ENCODE data around the gene ANKK1.

The ANKK1 gene

DNA sequence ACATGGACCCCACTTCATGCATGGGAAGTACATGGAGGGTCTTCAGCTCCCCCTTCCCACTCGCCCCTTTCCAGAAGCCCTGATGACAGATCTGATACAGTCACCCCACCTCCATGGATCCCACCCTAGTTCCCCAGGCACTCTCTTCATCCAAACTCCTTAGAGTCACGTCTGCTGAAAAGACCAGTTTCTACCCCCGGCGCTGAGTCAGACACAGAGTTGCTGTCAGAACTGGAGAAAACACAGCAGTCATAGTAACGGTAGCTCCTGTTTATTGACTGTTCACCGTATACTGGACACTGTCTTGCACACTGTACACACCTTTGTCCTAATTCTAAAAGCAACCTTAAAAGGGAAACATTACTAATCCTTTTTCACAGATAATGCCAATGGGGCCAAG is 58.5 kb downstream of the ANKK1 start:
- H3K36me3 Mint-ChIP-seq (ENCODE audit: low read depth): no peaks in the 10 kb centered on the region
- H3K9me3 Mint-ChIP-seq: no peaks in the 10 kb centered on the region
- no peaks in the 10 kb centered on the region for H3K27me3 Mint-ChIP-seq (ENCODE audit: low read depth)
- H3K4me3 Mint-ChIP-seq: no peak overlapping the region
- peaks cover 9% of the 10 kb centered on the region for H3K4me1 Mint-ChIP-seq (ENCODE audit: low read depth)
- peak overlapping the region; percentile 63 for H3K27ac Mint-ChIP-seq

DNA sequence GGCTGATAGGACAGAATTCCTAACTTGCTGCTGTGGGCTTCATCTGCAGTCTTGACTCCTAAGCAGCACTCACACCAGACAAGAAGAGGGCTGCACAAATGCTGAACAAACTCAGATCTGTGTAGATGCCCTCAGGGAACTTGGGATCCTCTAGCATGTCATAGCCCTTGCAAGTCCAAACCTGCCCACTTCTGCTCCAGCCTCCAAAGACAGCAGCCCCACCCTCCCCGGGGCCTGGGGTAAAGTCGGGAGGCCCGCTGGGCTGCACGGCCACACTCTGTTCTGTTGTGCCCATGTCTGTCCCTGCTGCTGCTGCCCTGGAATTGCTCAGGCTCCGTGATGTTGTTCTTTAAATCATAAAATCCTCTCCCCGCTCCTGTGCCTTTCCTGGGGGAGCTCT is 59.4 kb downstream of the ANKK1 start:
- Mint-ChIP-seq H3K27ac (no peak overlapping the region), H3K27me3 (ENCODE audit: low read depth) (no peaks in the 10 kb centered on the region), H3K4me3 (no peak overlapping the region), H3K9me3 (no peaks in the 10 kb centered on the region), H3K4me1 (ENCODE audit: low read depth) (peaks cover 9% of the 10 kb centered on the region), H3K36me3 (ENCODE audit: low read depth) (no peaks in the 10 kb centered on the region)

DNA sequence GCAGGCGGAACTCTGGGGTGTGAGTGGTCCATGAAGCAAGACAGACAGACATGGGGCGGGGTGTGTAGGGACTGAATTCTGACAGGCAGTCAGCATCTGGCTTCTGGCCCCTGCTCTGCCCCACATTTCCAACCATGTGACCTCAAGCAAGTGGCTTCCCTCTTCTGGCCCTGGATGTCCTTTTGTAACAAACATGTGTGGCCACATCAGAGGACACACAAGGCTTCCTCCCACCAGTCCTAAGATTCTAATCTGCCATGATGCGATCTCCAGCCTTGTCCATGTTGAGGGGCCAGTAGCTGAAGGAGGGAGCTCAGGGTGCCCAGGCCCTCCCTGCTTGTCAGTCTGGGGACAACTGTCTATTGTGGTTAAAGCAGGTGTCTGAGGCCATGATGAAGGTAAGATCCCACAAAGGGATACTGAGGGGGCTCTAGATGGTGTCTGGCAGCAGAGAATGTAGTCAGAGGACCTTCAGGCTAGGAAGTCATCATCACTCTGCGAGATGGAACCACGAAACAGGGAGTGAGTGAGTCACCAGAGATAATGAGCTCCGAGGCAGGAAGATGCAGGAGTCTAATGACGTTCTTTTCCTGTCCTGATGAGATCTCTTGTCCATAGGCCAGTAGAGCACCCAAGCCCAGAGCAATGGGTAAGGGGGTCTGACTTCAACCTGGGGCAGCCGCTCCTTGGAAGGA is 60.2 kb downstream of the ANKK1 start:
- no peaks in the 10 kb centered on the region for H3K9me3 Mint-ChIP-seq
- no peak overlapping the region for H3K4me3 Mint-ChIP-seq
- no peaks in the 10 kb centered on the region for H3K36me3 Mint-ChIP-seq (ENCODE audit: low read depth)
- H3K4me1 Mint-ChIP-seq (ENCODE audit: low read depth): peaks cover 9% of the 10 kb centered on the region
- peak overlapping the region; percentile 49 for H3K27ac Mint-ChIP-seq
- H3K27me3 Mint-ChIP-seq (ENCODE audit: low read depth): no peaks in the 10 kb centered on the region

GRCh38 chr11:113448316-113448677 is 60.7 kb downstream of the ANKK1 start:
- Mint-ChIP-seq H3K36me3 (ENCODE audit: low read depth) (no peaks in the 10 kb centered on the region), H3K27me3 (ENCODE audit: low read depth) (no peaks in the 10 kb centered on the region), H3K4me3 (no peak overlapping the region), H3K27ac (no peak overlapping the region), H3K4me1 (ENCODE audit: low read depth) (peaks cover 9% of the 10 kb centered on the region), H3K9me3 (no peaks in the 10 kb centered on the region)

GRCh38 chr11:113449743-113450142 is 62.2 kb downstream of the ANKK1 start:
- peaks cover 4% of the 10 kb centered on the region for H3K27me3 Mint-ChIP-seq (ENCODE audit: low read depth)
- H3K4me3 Mint-ChIP-seq: no peak overlapping the region
- H3K27ac Mint-ChIP-seq: no peak overlapping the region
- H3K4me1 Mint-ChIP-seq (ENCODE audit: low read depth): peaks cover 9% of the 10 kb centered on the region
- no peaks in the 10 kb centered on the region for H3K36me3 Mint-ChIP-seq (ENCODE audit: low read depth)
- H3K9me3 Mint-ChIP-seq: no peaks in the 10 kb centered on the region

All from T-helper 1 cell treated with Interleukin-12 subunit alpha and Interleukin-12 subunit beta and Interleukin-4 antibody, amounts not matched to agents 30 μg/mL and 1 μg/mL, for 36 hours (primary cell).